SU-DHL-6 (cell line): ENCODE measurements around the gene C3orf70.

ENCODE experiments used
- CTCF ChIP-seq: fragments of 200-600 bp; sonication (generic); IDR thresholded peaks from one replicate; pipeline ENCODE4 v1.5.1; 2017; ENCODE audit warnings: antibody characterized with exemption, mild to moderate bottlenecking, low read length, moderate library complexity; ENCODE audit not compliant: insufficient read depth, poor library complexity, severe bottlenecking
- EZH2phosphoT487 ChIP-seq: fragments of 200-600 bp; sonication (generic), shearing (Covaris generic); conservative IDR thresholded peaks from 2 replicates; pipeline ENCODE4 v1.6.1; 2018; ENCODE audit warnings: mild to moderate bottlenecking, antibody characterized with exemption, low read length, moderate library complexity, mixed read lengths

DNA sequence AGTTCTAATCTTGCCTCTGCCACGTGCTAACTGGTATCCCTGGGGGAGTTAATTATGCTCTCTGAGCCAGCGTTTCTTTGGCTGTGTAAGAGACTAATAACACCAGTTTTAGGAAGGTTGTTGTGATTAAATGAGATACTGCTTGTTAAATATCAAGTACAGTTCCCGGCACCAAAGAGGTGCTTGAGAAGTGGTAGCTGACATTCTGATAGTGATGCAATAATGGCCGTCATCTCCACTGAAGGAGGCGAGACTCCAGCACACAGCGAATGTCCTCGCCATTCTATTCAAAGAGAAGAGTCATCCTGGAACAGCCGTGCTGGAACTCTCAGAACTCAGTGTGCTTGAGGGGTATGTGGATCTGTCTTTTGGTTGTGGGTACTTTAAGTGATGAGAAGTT, 9.8 kb upstream of the C3orf70 start:
- TF ChIP-seq CTCF (no peak), EZH2phosphoT487 (no peak)
